DND-41 (cell line): ENCODE results near the gene RPS16.

ENCODE experiments used
- CTCF ChIP-seq: IDR thresholded peaks from 2 replicates; pipeline ENCODE4 v1.5.1; 2012; ENCODE audit warnings: borderline replicate concordance, low read length, moderate library complexity, mild to moderate bottlenecking; ENCODE audit not compliant: poor library complexity, severe bottlenecking; ENCODE audit errors: extremely low read depth
- EZH2 ChIP-seq: IDR thresholded peaks from 3 replicates; pipeline ENCODE4 v1.6.1; 2012; ENCODE audit warnings: borderline replicate concordance, low read depth, mild to moderate bottlenecking, moderate library complexity, low read length, inconsistent platforms; ENCODE audit not compliant: severe bottlenecking

GRCh38 chr19:39426170-39426569, 9.6 kb downstream of the RPS16 start:
- TF ChIP-seq CTCF (no peak), EZH2 (no peak)
